ENCODE measurements around the gene DDC.

Gene DDC

GRCh38 chr7:50411332-50411731 is 153.9 kb downstream of the DDC start:
- no peak for DNase-seq (ENCODE audit: low spot score)

DNA sequence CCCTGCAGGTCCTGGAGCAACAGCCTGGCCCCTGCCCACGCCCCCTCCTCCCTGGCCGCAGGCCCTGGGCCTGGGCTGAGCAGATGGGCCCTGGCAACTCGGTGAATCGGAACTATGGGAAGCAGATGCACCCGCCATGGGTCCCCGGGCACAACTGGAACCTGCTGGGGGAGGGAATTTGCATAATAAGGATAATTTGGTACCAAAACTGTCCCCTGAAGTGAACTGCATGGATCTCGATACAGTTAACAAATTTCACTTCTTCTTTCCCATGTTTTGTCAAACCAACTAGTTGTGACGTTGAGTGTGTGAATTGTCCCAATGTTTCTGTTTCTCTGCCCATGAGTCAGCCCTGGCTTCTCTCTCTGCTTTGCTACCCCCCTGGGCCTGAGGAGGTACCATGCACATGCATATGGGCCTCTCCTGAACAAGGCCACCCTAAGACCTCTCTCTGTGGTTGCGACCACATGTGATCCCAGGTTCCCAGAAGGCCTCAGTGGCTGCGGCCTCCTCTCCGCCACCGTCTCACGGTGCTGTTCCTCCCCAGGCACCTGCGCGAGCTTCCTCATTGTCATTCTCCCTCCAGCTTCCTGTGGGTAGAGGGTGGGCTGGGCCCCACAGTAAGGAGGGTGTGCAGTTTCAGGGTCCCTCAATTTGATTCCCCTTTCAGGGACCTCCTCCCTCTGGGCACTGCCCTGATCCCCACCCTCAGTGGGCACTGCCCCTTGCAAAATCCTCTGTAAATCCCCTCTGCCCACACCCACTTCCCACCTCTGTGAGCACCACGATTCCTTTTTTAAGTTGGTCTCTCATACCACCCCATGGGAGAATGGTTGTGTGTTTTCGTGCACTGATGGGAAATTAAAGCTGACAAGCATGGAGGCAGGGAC is 155.1 kb downstream of the DDC start:
- DNase-seq (ENCODE audit: low spot score), result no peak
